ENCODE data around the gene GPR152. TPM values are rescaled to one million over a fixed set of nuclear protein-coding genes. Genes with fewer than 3 reads are reported as not detected.
A peak's percentile ranks its signal among the peaks of the same experiment; 100 is the strongest.

Gene GPR152
- total RNA-seq, 2 donors from 2014 or later = not detected

DNA sequence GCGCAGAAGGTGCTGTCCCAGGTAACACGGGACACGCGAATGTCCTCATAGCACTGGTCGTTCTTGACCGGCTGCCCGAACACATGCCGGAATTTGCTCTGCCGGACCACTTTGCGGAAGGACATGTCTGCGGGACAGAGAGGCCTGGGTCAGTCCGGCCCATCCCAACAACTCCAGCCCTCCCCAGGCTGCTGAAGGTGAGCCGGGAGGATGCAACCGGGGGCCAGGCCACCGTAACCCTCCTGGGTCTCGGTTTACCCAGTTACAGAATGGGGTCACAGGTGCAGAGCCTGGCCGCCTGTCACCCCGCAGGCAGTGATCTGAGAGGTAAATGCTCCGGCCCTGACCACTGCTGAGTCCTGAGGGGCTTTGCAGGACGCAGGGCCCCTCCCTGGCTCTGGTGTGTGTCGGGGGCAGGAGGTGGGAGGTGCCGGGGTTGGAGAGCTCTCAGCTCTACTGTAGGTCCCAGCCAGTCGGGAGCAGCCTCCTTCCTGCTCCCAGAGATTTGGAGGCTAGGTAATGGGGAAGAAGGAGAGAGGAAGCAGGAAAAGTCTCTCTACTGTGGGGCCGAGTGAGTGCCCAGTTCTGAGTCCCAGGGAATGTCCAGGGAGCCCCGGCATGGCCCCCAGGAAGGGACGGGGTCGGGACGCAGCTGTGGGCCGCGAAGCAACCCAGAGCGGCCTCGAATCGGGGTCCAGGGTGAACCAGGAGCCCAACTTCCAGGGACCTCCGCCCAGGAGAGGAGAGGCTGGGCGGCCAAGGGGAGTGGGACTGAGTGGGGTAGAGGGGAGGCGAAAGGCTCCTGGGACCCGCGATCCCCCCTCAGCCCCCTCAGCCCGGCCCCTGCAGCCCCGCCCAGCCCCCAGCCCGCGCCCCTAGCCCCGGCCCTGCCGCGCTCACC lies 9.8 kb downstream of the GPR152 start:
- H3K4me1 Mint-ChIP-seq = peaks cover 22% of the 10 kb centered on the region
- H3K4me3 Mint-ChIP-seq = peak overlapping the region; percentile 95
- ATAC-seq (replicated peaks) = no peak
- H3K27ac Mint-ChIP-seq = peak overlapping the region; percentile 75
- H3K36me3 Mint-ChIP-seq (ENCODE audit: low read depth) = peaks cover 28% of the 10 kb centered on the region
- no peaks in the 10 kb centered on the region for H3K9me3 Mint-ChIP-seq
- H3K27me3 Mint-ChIP-seq = no peaks in the 10 kb centered on the region

DNA sequence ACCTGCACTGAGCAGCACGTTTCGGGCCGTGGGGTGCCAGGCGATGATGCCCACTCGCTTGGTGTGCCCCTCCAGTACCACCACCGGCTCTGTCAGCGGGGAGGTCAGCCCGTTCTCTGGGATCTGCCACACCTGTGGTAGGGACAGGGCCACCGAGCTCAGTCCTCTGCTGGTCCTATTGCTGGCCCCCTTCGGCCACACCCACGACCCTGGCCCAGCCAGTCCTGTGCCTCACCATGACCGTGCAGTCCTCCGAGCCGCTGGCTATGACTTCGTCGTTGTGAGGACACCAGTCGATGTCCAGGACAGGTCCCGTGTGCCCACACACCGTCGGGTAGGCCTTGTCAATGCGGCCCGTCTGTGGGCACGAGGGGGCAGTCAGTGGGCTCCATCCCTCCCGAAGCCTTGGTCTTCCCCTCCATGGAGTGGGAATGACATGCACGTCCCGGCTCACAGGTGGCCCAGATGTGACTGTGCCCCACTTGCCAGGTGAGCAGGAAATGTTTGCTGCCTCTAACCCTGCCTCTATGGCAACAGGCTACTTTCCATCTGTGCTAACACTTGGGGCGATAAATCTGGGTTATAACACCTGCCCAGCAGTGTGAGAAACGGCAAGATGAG lies 10.7 kb downstream of the GPR152 start:
- Mint-ChIP-seq H3K4me3 (peak overlapping the region; percentile 95), H3K9me3 (no peaks in the 10 kb centered on the region), H3K4me1 (peaks cover 22% of the 10 kb centered on the region), H3K27me3 (no peaks in the 10 kb centered on the region), H3K27ac (peak overlapping the region; percentile 92), H3K36me3 (ENCODE audit: low read depth) (peaks cover 37% of the 10 kb centered on the region)
- no peak for ATAC-seq (replicated peaks)

DNA sequence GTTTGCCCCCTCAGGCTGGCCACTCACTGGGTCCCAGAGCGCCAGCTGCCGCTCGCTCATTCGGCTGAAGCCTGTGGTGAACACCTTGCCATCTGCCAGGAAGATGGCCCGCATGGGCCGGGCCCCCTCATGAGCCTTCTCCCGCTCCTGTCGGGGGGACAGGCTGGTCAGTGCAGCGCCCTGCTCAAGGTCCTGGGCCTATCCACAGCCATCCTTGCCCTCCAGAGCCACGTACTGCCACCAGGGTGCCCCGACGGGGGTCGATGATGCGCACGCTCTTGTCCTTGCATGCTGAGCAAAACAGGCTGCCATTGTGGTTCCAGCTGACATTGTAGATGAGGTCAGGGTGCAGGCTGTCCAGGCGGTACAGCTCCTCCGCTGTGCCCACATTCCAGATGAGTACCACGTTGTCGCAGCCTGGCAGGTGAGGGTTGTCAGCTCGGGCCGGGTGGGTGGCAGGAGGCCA lies 11.4 kb downstream of the GPR152 start:
- ATAC-seq (replicated peaks) = no peak
- no peaks in the 10 kb centered on the region for H3K9me3 Mint-ChIP-seq
- H3K27ac Mint-ChIP-seq = peak overlapping the region; percentile 92
- peaks cover 20% of the 10 kb centered on the region for H3K4me1 Mint-ChIP-seq
- no peaks in the 10 kb centered on the region for H3K27me3 Mint-ChIP-seq
- peaks cover 44% of the 10 kb centered on the region for H3K36me3 Mint-ChIP-seq (ENCODE audit: low read depth)
- H3K4me3 Mint-ChIP-seq = peak overlapping the region; percentile 95

- no peaks in the 10 kb centered on the region for H3K9me3 Mint-ChIP-seq
- no peak for ATAC-seq (replicated peaks)
- no peaks in the 10 kb centered on the region for H3K27me3 Mint-ChIP-seq
- peaks cover 13% of the 10 kb centered on the region for H3K4me1 Mint-ChIP-seq
- peak overlapping the region; percentile 95 for H3K4me3 Mint-ChIP-seq
- H3K36me3 Mint-ChIP-seq (ENCODE audit: low read depth) = peaks cover 51% of the 10 kb centered on the region
- peak overlapping the region; percentile 92 for H3K27ac Mint-ChIP-seq
Observed at GRCh38 chr11:67440229-67441097, 12.1 kb downstream of the GPR152 start.

GRCh38 chr11:67439321-67440228 lies 13.0 kb downstream of the GPR152 start:
- H3K4me3 Mint-ChIP-seq = peak overlapping the region; percentile 95
- peak; percentile 22 for ATAC-seq (replicated peaks)
- peak overlapping the region; percentile 92 for H3K27ac Mint-ChIP-seq
- peaks cover 60% of the 10 kb centered on the region for H3K36me3 Mint-ChIP-seq (ENCODE audit: low read depth)
- no peaks in the 10 kb centered on the region for H3K9me3 Mint-ChIP-seq
- peaks cover 5% of the 10 kb centered on the region for H3K4me1 Mint-ChIP-seq
- no peaks in the 10 kb centered on the region for H3K27me3 Mint-ChIP-seq

GRCh38 chr11:67438158-67438902 lies 14.2 kb downstream of the GPR152 start:
- no peaks in the 10 kb centered on the region for H3K9me3 Mint-ChIP-seq
- H3K27me3 Mint-ChIP-seq = no peaks in the 10 kb centered on the region
- H3K36me3 Mint-ChIP-seq (ENCODE audit: low read depth) = peaks cover 70% of the 10 kb centered on the region
- H3K27ac Mint-ChIP-seq = peak overlapping the region; percentile 92
- peak; percentile 59 for ATAC-seq (replicated peaks)
- H3K4me3 Mint-ChIP-seq = peak overlapping the region; percentile 95
- H3K4me1 Mint-ChIP-seq = peaks cover 5% of the 10 kb centered on the region

- Mint-ChIP-seq H3K9me3 (no peaks in the 10 kb centered on the region), H3K27ac (peak overlapping the region; percentile 92), H3K4me1 (peaks cover 5% of the 10 kb centered on the region), H3K36me3 (ENCODE audit: low read depth) (peaks cover 76% of the 10 kb centered on the region), H3K4me3 (peak overlapping the region; percentile 95), H3K27me3 (no peaks in the 10 kb centered on the region)
- ATAC-seq (replicated peaks) = no peak
Observed at GRCh38 chr11:67437809-67438157, 14.7 kb downstream of the GPR152 start.

DNA sequence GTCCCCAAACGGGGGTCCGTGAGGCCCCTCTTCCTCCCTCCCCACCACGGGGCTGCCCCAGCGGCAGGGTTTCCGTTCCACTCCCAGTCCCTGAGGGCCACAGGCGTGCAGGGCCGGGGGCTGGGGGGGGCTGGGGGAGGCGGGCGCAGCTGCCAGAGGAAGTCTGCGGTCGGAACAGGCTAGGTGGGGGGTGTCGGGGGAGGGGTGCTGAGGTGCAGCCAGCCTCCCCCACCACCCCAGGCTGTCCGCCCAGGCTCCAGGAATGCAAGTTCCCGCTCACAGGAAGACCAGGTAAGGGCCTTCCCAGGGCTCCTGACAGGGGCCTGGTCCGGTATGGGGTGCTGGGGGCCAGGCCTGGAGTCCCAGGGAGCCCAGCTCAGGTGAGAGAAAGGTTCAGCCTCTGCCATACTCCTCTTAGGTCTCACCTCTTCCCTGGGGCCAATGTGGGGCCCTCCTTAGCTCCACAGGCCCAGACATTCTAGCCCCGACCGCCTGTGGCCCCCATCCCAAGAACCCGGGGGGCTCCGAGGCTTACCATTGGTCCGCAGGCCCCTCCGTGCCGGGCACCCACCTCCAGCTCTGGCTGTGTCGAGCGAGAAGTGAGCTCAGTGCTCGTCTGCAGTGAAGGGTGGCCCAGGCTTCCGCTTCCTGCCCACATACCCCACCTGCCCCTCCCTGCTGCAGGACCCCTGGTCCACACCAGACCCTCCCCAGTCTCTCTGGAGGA lies 15.3 kb downstream of the GPR152 start, which contains the start of gene PTPRCAP:
TSS of gene PTPRCAP (minus strand) at position 601 of the 727 bp plus-strand sequence. CDS start at position 538, 63 bp downstream.
- Mint-ChIP-seq H3K36me3 (ENCODE audit: low read depth) (peaks cover 81% of the 10 kb centered on the region), H3K9me3 (no peaks in the 10 kb centered on the region), H3K4me1 (peaks cover 6% of the 10 kb centered on the region), H3K27ac (peak within 1 kb of the TSS; percentile 92), H3K27me3 (no peaks in the 10 kb centered on the region), H3K4me3 (peak within 1 kb of the TSS; percentile 95)
- ATAC-seq (replicated peaks) = peak; percentile 9

- Mint-ChIP-seq H3K9me3 (no peaks in the 10 kb centered on the region), H3K36me3 (ENCODE audit: low read depth) (peaks cover 88% of the 10 kb centered on the region), H3K27ac (peak overlapping the region; percentile 92), H3K27me3 (no peaks in the 10 kb centered on the region), H3K4me1 (peaks cover 12% of the 10 kb centered on the region), H3K4me3 (peak overlapping the region; percentile 95)
- ATAC-seq (replicated peaks) = peak; percentile 54
Observed at GRCh38 chr11:67436459-67437081, 16.0 kb downstream of the GPR152 start.

DNA sequence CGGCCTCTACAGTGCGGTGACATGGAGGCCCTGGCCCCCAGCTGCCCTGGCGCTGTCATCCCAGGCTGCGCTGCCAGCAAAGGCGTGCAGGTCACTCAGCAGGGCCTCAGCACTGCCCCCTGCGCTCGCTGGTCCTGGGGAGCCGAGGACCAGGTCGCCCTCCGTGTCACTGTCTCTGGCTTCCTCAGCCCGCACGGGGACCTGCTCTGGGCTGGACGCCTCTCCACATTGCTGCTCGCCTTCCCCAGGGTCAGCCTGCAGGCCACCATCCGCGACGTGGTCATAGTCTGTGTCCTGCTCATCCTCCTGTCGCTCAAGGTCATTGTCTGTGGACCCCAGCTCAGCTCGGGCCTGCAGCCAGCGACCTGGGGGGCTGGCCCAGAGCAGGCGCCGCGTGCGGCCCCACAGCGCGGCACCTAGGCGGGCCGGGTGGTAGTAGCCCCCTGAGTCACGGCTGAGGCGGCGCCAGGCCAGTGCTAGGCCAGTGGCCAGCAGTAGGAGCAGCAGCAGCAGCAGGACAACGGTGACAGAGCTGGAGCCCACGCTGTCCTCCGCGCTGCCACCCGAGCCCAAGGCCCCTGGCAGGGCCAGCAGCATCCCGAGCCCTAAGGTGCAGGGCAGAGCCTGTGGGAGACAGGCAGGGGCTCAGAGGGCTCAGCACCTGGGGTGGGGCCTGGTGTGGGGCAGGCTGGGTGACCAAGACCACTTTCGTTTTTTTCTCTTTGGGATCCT lies 16.6 kb downstream of the GPR152 start:
- peaks cover 12% of the 10 kb centered on the region for H3K4me1 Mint-ChIP-seq
- ATAC-seq (replicated peaks) = peak; percentile 1
- no peaks in the 10 kb centered on the region for H3K9me3 Mint-ChIP-seq
- H3K4me3 Mint-ChIP-seq = peak overlapping the region; percentile 95
- peaks cover 94% of the 10 kb centered on the region for H3K36me3 Mint-ChIP-seq (ENCODE audit: low read depth)
- peak overlapping the region; percentile 92 for H3K27ac Mint-ChIP-seq
- no peaks in the 10 kb centered on the region for H3K27me3 Mint-ChIP-seq

DNA sequence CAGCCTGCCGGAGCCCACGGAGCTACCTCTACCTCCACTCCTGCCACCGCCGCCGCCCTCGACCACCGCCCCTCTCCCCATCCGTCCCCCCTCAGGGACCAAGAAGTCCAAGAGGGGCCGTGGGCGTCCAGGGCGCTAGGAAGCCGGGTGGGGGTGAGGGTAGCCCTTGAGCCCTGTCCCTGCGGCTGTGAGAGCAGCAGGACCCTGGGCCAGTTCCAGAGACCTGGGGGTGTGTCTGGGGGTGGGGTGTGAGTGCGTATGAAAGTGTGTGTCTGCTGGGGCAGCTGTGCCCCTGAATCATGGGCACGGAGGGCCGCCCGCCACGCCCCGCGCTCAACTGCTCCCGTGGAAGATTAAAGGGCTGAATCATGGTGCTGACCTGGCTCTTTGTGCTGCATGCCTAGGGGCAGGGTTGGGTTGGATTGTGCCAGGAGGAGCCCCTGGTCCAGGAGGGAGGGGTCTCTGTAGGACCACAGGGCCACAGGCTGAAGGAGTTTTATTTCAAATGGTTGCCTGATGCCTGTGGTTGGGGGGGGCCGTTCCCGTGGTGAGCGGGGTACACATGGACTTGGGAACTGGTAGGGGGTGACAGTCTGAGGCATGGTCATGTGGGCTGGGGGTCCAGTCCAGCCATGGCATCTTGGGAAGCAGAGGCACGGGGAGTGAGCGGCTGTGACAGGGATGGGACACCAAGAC lies 17.4 kb downstream of the GPR152 start:
- H3K27ac Mint-ChIP-seq = peak overlapping the region; percentile 87
- peaks cover 7% of the 10 kb centered on the region for H3K4me1 Mint-ChIP-seq
- no peaks in the 10 kb centered on the region for H3K27me3 Mint-ChIP-seq
- no peak for ATAC-seq (replicated peaks)
- H3K4me3 Mint-ChIP-seq = peak overlapping the region; percentile 95
- H3K9me3 Mint-ChIP-seq = no peaks in the 10 kb centered on the region
- H3K36me3 Mint-ChIP-seq (ENCODE audit: low read depth) = peaks cover 98% of the 10 kb centered on the region

All from activated T-helper 17 cell treated with anti-CD3 and anti-CD28 coated beads, Interleukin-2, amount 50 U/mL, for 72 hours (primary cell).